Measurements from ENCODE around the gene PHYKPL. TPM values are rescaled to one million over a fixed set of nuclear protein-coding genes. Genes with fewer than 3 reads are reported as not detected.

The PHYKPL gene
- total RNA-seq, 1 experiment from 2014 or later: 48.8 TPM

- no peaks in the 10 kb centered on the region for H4K20me1 ChIP-seq (ENCODE audit: control insufficient read depth, insufficient read depth, insufficient read length)
- H4K91ac ChIP-seq (ENCODE audit: insufficient read length, low read depth, low read length): no peak overlapping the region
- H3K23me2 ChIP-seq (ENCODE audit: insufficient read length, low read depth, low read length, poor library complexity, severe bottlenecking): peaks cover 10% of the 10 kb centered on the region
- H3T11ph ChIP-seq (ENCODE audit: low read length): no peak overlapping the region
- H2BK20ac ChIP-seq (ENCODE audit: low read depth, low read length, poor library complexity, severe bottlenecking): no peak overlapping the region
- Mint-ChIP-seq H3K36me3 (ENCODE audit: insufficient read depth in 1 of 3, low read depth in 3 of 3) (peaks cover 63 to 87% (median 83%) of the 10 kb centered on the region in 3 experiments), H3K27me3 (ENCODE audit: low read depth) (peaks cover 13% of the 10 kb centered on the region; the same call in 1 of the 2 replicates), H3K27ac (peak overlapping the region in 2 of 3 experiments; percentile 53 to 88; a peak in 3 of 7 replicates), H3K4me1 (peaks cover 14 to 37% of the 10 kb centered on the region in 2 experiments), H3K9me3 (peaks cover 2% of the 10 kb centered on the region in 2 experiments; a peak in 3 of 5 replicates), H3K4me3 (no peak overlapping the region)
- no peak overlapping the region for H2BK12ac ChIP-seq (ENCODE audit: insufficient read length, low read depth, low read length)
- no peak overlapping the region for H3K9ac ChIP-seq (ENCODE audit: extremely low read depth, insufficient read length, low read length)
- DNase-seq: peak; percentile 27
- no peak overlapping the region for H2AFZ ChIP-seq (ENCODE audit: low read length)
- no peak overlapping the region for H2BK120ac ChIP-seq (ENCODE audit: low read depth, low read length, poor library complexity, severe bottlenecking)
- H2BK5ac ChIP-seq (ENCODE audit: insufficient read length, low read length): no peak overlapping the region
- no peak overlapping the region for H4K5ac ChIP-seq (ENCODE audit: insufficient read length, low read depth, low read length)
- H3K23ac ChIP-seq (ENCODE audit: insufficient read length, low read depth, low read length): no peak overlapping the region
- no peak overlapping the region for H2AK5ac ChIP-seq (ENCODE audit: insufficient read length, low read length)
- peaks cover 23% of the 10 kb centered on the region for H3K79me2 ChIP-seq (ENCODE audit: insufficient read depth, low read length)
- no peak overlapping the region for H4K8ac ChIP-seq (replicated peaks; ENCODE audit: insufficient read length, low read depth, low read length)
- peaks cover 9% of the 10 kb centered on the region for H3K79me1 ChIP-seq (ENCODE audit: insufficient read depth, low read depth, low read length, poor library complexity, severe bottlenecking)
- no peak overlapping the region for H3K18ac ChIP-seq (ENCODE audit: insufficient read length, low read depth, low read length)
- no peaks in the 10 kb centered on the region for H3K27me3 ChIP-seq (ENCODE audit: insufficient read depth, low read length)
- TF ChIP-seq CTCF (conservative IDR thresholded peaks at IDR 0.05): peak; percentile 48
- no CpG with 5 or more reads among the region's 5 CpGs for WGBS (ENCODE audit: extremely low coverage, insufficient read length, low lambda C conversion rate)
- no peak overlapping the region for H3K14ac ChIP-seq (ENCODE audit: insufficient read depth, low read length)
- no peak overlapping the region for H3K56ac ChIP-seq (ENCODE audit: insufficient read length, low read depth, low read length)
- no peaks in the 10 kb centered on the region; the same call in 1 of the 2 replicates for H3K4me1 ChIP-seq (ENCODE audit: insufficient read depth, low read length)
- H3K4ac ChIP-seq (ENCODE audit: low read depth, low read length): no peak overlapping the region
- H2BK15ac ChIP-seq (ENCODE audit: low read depth, low read length): no peak overlapping the region
- H3K27ac ChIP-seq (ENCODE audit: insufficient read length, low read depth, low read length): no peak overlapping the region
- no peak overlapping the region for H3K4me2 ChIP-seq (ENCODE audit: insufficient read depth, insufficient read length, low read length)
- no peaks in the 10 kb centered on the region for H3K9me3 ChIP-seq (ENCODE audit: control insufficient read depth, low read depth, low read length)
Measured at GRCh38 chr5:178208540-178209227, 23.9 kb downstream of the PHYKPL start.
